Mucosa of descending colon (tissue), 3 donors: Measurements from ENCODE around the gene TTLL9. TPM values are rescaled to one million over a fixed set of nuclear protein-coding genes. Genes with fewer than 3 reads are reported as not detected.

ENCODE experiments used
- ATAC-seq: fragments of 200-7000 bp; cut with Tn5 transposase; one replicate; pipeline ENCODE4 v1.9.1; 2020; ENCODE audit warnings: mild to moderate bottlenecking, moderate library complexity
- DNase-seq, 3 donors: peaks; one replicate each; pipeline ENCODE4 v3.0.0-alpha.2; 2020
- H3K36me3 ChIP-seq: fragments of 200-600 bp; one replicate; pipeline ENCODE4 v1.8.0; 2021; ENCODE audit warnings: low read depth, mild to moderate bottlenecking
- H3K4me1 ChIP-seq: fragments of 200-600 bp; one replicate; pipeline ENCODE4 v1.8.0; 2021; ENCODE audit warnings: low read depth, mild to moderate bottlenecking
- H3K4me3 ChIP-seq: fragments of 200-600 bp; one replicate; pipeline ENCODE4 v1.8.0; 2021; ENCODE audit warnings: mild to moderate bottlenecking
- H3K9me3 ChIP-seq: fragments of 200-600 bp; one replicate; pipeline ENCODE4 v1.8.0; 2021; ENCODE audit warnings: mild to moderate bottlenecking
- intact Hi-C, 2 donors: fragments of 100-400 bp; cut with DNase I in 1 of 2; cut with micrococcal nuclease in 1 of 2; formaldehyde crosslinking; loops; one replicate each; pipeline versions ENCODE4 v1.11.0 to v1.11.1; 2022; cut with DNase I, micrococcal nuclease
- total RNA-seq, 3 donors: library from RNA; stranded (reverse); fragmentation: NEBNext Ultra II Directional in 2 of 3; extraction: Animal tissue kit (Norgen Biotek cat#: 25700) in 2 of 3; gene quantifications; one replicate each; pipeline versions ENCODE4 v1.2.1 to v1.2.4, GENCODE V29; 2021 to 2023
- TF ChIP-seq, protein P1 (sequence below): fragments of 200-600 bp; IDR thresholded peaks from one replicate; pipeline ENCODE4 v1.8.0; 2022; ENCODE audit warnings: antibody characterized with exemption, mild to moderate bottlenecking
- donor health status: DM: no; HTN: no; CAD: no; lungs with moderate emphysema.
- donor health status: DM: no; HTN: no; CAD: no.
- donor health status: DM: no; HTN: yes; CAD: no.

The TTLL9 gene
- total RNA-seq, 3 donors from 2014 or later: 0.25 TPM; not detected in 2

DNA sequence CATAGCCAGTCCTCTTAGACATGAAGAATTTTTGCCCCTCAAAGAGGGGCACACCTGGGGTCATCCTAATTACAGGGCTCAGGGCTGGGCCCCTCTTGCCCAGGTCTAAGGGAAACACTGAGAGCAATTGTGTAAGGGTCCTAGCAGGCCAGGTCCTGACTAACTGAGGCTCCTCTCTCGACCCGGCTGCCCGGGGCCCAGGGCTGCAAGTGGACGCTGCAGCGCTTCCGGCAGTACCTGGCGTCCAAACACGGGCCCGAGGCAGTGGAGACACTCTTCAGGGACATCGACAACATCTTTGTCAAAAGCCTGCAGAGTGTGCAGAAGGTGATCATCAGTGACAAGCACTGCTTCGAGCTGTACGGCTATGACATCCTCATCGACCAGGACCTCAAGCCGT, 64.1 kb downstream of the TTLL9 start:
- no peaks in the 10 kb centered on the region for H3K9me3 ChIP-seq
- TF ChIP-seq, protein P1, sequence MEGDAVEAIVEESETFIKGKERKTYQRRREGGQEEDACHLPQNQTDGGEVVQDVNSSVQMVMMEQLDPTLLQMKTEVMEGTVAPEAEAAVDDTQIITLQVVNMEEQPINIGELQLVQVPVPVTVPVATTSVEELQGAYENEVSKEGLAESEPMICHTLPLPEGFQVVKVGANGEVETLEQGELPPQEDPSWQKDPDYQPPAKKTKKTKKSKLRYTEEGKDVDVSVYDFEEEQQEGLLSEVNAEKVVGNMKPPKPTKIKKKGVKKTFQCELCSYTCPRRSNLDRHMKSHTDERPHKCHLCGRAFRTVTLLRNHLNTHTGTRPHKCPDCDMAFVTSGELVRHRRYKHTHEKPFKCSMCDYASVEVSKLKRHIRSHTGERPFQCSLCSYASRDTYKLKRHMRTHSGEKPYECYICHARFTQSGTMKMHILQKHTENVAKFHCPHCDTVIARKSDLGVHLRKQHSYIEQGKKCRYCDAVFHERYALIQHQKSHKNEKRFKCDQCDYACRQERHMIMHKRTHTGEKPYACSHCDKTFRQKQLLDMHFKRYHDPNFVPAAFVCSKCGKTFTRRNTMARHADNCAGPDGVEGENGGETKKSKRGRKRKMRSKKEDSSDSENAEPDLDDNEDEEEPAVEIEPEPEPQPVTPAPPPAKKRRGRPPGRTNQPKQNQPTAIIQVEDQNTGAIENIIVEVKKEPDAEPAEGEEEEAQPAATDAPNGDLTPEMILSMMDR: no peak
- DNase-seq: no peak
- no peak overlapping the region for H3K4me3 ChIP-seq
- ATAC-seq: no peak
- no peaks in the 10 kb centered on the region for H3K36me3 ChIP-seq
- intact Hi-C loops: no loop called here
- H3K4me1 ChIP-seq: no peaks in the 10 kb centered on the region

DNA sequence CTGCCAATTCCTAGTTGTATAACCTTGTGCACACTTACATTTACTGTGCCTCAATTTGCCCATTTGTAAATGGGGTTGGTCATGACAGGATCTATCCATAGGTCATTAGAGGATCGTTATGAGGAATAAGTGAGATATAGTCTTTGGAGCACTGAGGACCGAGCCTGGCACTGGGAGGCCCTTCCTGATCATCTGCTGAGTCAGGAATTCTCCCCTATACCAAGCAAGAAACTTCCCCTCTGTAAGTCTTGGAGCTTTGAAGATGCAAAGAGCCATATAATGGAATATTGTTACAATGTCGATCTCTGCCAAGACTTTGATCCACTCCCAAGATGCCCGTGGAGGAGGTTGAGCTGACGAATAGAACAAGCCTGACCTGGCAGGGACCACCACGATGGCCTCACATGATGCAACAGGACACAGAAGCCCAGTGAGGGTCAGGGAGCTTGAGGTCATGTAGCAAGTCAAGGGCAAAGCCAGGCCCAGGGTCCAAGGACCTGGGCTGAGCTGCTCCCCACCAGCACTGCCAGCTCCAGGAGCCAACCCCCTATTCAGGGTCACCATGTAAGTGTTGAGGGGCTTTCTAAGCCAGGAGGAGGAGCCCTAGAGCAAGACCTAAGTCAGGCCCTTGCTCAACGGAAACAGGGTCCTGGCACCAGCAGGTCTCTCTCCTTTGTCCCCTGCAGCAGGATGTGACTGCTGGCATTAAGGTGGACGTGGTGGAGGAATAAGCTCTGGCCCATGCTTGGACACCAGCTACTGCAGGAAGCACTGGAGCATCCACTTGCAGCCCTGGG, 64.7 kb downstream of the TTLL9 start:
- no peak for ATAC-seq
- no peaks in the 10 kb centered on the region for H3K4me1 ChIP-seq
- intact Hi-C loops: no loop called here
- TF ChIP-seq, protein P1: no peak
- no peaks in the 10 kb centered on the region for H3K9me3 ChIP-seq
- DNase-seq: no peak
- H3K36me3 ChIP-seq: no peaks in the 10 kb centered on the region
- H3K4me3 ChIP-seq: no peak overlapping the region

DNA sequence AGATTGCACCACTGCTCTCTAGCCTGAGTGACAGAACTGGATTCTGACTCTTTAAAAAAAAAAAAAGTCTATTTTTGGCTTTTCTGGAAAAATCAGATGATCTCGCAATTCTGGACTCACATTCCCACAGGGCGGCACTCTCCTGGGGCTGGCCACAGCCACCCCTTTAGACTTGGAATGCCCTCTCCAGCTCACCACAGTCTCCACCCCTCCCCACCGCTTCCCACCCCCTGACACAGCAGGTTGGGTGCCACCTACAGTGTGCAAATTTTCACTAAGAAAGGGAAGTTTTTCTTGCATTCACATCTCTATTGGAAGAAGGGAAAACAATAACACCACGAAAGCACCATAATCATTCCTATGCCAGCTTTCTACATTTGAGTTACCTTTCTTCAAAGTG, 66.0 kb downstream of the TTLL9 start:
- DNase-seq: no peak

DNA sequence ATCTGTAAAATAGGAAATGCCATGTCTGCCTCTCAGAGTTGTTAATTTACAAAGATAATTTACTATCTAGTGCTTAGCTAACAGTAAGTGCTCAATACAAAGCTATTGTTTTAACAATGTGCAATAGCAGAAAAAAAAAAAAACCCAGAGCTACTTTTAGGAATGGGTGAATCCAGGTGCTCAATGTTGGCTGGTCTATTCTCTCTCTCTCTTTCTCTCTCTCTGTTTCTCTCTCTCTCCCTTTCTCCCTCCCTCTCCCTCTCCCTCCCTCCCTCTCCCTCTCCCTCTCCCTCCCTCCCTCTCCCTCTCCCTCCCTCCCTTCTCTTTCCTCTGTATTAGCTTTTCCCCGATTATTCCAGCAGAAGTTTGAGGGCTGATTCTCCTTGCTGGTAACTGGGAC, 67.4 kb downstream of the TTLL9 start:
- Histone ChIP-seq H3K4me3 (no peak overlapping the region), H3K4me1 (no peaks in the 10 kb centered on the region), H3K9me3 (no peaks in the 10 kb centered on the region), H3K36me3 (no peaks in the 10 kb centered on the region)
- intact Hi-C loops: no loop called here
- DNase-seq: no peak
- TF ChIP-seq, protein P1: no peak
- ATAC-seq: no peak

More for the DNA sequence above, 66.0 kb downstream of the TTLL9 start:
- no peaks in the 10 kb centered on the region for H3K9me3 ChIP-seq
- no peak for ATAC-seq
- no peaks in the 10 kb centered on the region for H3K4me1 ChIP-seq
- TF ChIP-seq, protein P1: no peak
- no peaks in the 10 kb centered on the region for H3K36me3 ChIP-seq
- no peak overlapping the region for H3K4me3 ChIP-seq
- intact Hi-C loops: no loop called here

DNA sequence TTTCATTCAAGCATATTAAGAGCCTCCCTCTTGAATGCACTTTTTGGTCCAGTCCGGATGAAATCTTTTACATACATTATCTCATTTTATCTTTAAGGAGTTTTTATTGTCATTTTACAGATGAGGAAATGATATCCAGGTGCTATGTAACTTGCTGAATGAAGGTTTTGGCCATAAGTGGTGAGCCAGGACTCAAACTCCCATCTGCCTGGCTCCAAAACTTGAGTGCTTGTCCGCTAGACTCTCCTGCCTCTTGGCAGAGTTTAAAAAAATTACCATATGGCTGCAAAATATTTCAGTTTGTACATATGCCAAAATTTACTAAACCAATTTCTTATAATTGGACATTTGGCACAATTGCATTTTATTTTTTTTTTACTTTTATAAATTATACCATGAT, 69.2 kb downstream of the TTLL9 start:
- intact Hi-C loops: no loop called here
- ATAC-seq (no peak), DNase-seq (no peak)
- H3K4me1 ChIP-seq: no peaks in the 10 kb centered on the region
- TF ChIP-seq, protein P1: no peak
- H3K4me3 ChIP-seq: no peak overlapping the region
- H3K9me3 ChIP-seq: no peaks in the 10 kb centered on the region
- no peaks in the 10 kb centered on the region for H3K36me3 ChIP-seq
